Hepatocyte (in vitro differentiated cells): ENCODE data around the gene IRGC. TPM values are rescaled to one million over a fixed set of nuclear protein-coding genes. Genes with fewer than 3 reads are reported as not detected.

Experiments used
- DNase-seq: peaks from one replicate; pipeline ENCODE4 v3.0.0-alpha.2; 2016; ENCODE audit warnings: low spot score
- H2AFZ ChIP-seq: fragments of 200-600 bp; sonication (generic); 2 replicates; pipeline ENCODE4 v1.6.0; 2016; ENCODE audit warnings: antibody characterized with exemption, mild to moderate bottlenecking
- H3K27ac ChIP-seq: fragments of 200-600 bp; sonication (generic); 2 replicates; pipeline ENCODE4 v1.5.1; 2016; ENCODE audit warnings: mild to moderate bottlenecking
- H3K27me3 ChIP-seq: fragments of 200-600 bp; sonication (generic); 2 replicates; pipeline ENCODE4 v1.6.1; 2016
- H3K36me3 ChIP-seq: fragments of 200-600 bp; sonication (generic); replicated peaks from 2 replicates; pipeline ENCODE4 v1.5.1; 2016; ENCODE audit warnings: low read depth; ENCODE audit not compliant: insufficient read depth
- H3K4me1 ChIP-seq: fragments of 200-600 bp; sonication (generic); 2 replicates; pipeline ENCODE4 v1.5.1; 2016; ENCODE audit warnings: mild to moderate bottlenecking, moderate library complexity; ENCODE audit not compliant: insufficient read depth
- H3K4me2 ChIP-seq: fragments of 200-600 bp; sonication (generic); 2 replicates; pipeline ENCODE4 v1.6.0; 2016
- H3K4me3 ChIP-seq: fragments of 200-600 bp; sonication (generic); 2 replicates; pipeline ENCODE4 v1.5.1; 2016; ENCODE audit warnings: mild to moderate bottlenecking
- H3K79me2 ChIP-seq: fragments of 200-600 bp; sonication (generic); 2 replicates; pipeline ENCODE4 v1.6.0; 2017; ENCODE audit warnings: mild to moderate bottlenecking
- H3K9me2 ChIP-seq: fragments of 200-600 bp; sonication (generic); replicated peaks from 2 replicates; pipeline ENCODE4 v1.6.0; 2017; ENCODE audit warnings: mild to moderate bottlenecking; ENCODE audit not compliant: insufficient read depth
- H3K9me3 ChIP-seq: fragments of 200-600 bp; sonication (generic); 2 replicates; pipeline ENCODE4 v1.5.1; 2016; ENCODE audit warnings: low read depth, mild to moderate bottlenecking
- H4K20me1 ChIP-seq: fragments of 200-600 bp; sonication (generic); 2 replicates; pipeline ENCODE4 v1.6.0; 2016; ENCODE audit warnings: mild to moderate bottlenecking; ENCODE audit not compliant: insufficient read depth, poor library complexity, severe bottlenecking
- EZH2 ChIP-seq: fragments of 200-600 bp; sonication (generic); IDR thresholded peaks from 2 replicates; pipeline ENCODE4 v1.6.1; 2016; ENCODE audit warnings: antibody characterized with exemption, mild to moderate bottlenecking, borderline replicate concordance
- EZH2phosphoT487 ChIP-seq: fragments of 200-600 bp; sonication (generic); IDR thresholded peaks from one replicate; pipeline ENCODE4 v1.6.1; 2018; ENCODE audit warnings: antibody characterized with exemption, mild to moderate bottlenecking, low read depth, moderate library complexity; ENCODE audit not compliant: unreplicated experiment, severe bottlenecking
- WGBS: methylation state at CpG from one replicate; pipeline ENCODE4 v1.1.6; 2016; ENCODE audit warnings: low lambda C conversion rate; ENCODE audit errors: missing lambda C conversion rate; 5-methylcytosine and 5-hydroxymethylcytosine counted together
- polyA plus RNA-seq: library from polyadenylated mRNA; unstranded; fragments of >200 nt; fragmentation: Nextera tagmentation; extraction: Ambion mirVana; gene quantifications from 2 replicates; pipeline ENCODE4 v1.2.1, GENCODE V29; 2016
- total RNA-seq: library from RNA; depleted of rRNA; stranded (reverse); fragments of >200 nt; gene quantifications from 2 replicates; pipeline ENCODE4 v1.2.3, GENCODE V29; 2014
- TF ChIP-seq, protein P1 (sequence below): fragments of 200-600 bp; sonication (generic); IDR thresholded peaks from 2 replicates; pipeline ENCODE4 v1.5.1; 2016; ENCODE audit warnings: antibody characterized with exemption, mild to moderate bottlenecking; ENCODE audit not compliant: poor library complexity

IRGC gene
- total and polyA plus RNA-seq, 2 experiments from 2014 or later, result not detected

DNA sequence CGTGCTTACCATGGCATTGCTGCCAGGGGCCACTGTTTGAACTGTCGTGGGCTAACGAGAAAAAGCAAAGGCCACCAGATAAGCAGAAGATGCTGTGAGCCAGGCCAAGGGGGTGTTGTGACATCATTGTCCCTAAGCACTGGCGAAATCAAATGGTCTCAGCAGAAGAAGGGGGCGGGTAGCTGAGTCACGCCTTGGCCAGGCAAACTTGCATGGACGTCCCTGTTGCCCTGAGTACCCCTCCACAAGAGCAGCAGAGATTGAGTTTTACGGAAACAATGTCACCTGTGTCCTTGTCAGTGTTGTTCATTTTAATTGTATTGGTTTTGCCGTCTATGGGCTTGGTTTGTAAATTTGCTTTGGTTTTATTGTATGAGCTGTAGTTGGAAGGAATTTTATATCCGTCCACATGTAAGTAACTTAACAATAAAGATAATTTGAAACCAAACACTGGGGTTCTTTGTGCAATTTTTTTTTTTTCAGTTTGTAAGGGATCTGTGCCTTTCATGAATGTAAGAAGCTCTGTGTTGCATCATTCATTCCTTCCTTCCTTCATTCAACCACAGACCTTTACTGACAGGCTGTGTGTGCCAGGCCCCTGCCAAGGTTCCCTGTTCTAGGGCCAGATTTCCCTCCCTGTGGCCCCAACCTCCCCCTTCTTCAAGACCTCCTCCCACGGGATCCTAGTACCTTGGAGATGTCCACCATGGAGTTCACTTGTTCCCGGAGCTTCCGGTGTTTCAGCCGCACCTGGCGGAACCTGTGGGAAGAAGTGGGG is 52.6 kb downstream of the IRGC start:
- Histone ChIP-seq H3K9me3 (no peaks in the 10 kb centered on the region), H3K9me2 (no peaks in the 10 kb centered on the region), H3K27ac (peak overlapping the region; percentile 84), H3K4me3 (no peak overlapping the region), H3K27me3 (no peaks in the 10 kb centered on the region), H3K4me2 (no peak overlapping the region), H3K36me3 (no peaks in the 10 kb centered on the region), H2AFZ (no peak overlapping the region), H4K20me1 (no peaks in the 10 kb centered on the region), H3K4me1 (peaks cover 4% of the 10 kb centered on the region), H3K79me2 (no peaks in the 10 kb centered on the region)
- TF ChIP-seq EZH2 (no peak), EZH2phosphoT487 (no peak)
- TF ChIP-seq, protein P1, sequence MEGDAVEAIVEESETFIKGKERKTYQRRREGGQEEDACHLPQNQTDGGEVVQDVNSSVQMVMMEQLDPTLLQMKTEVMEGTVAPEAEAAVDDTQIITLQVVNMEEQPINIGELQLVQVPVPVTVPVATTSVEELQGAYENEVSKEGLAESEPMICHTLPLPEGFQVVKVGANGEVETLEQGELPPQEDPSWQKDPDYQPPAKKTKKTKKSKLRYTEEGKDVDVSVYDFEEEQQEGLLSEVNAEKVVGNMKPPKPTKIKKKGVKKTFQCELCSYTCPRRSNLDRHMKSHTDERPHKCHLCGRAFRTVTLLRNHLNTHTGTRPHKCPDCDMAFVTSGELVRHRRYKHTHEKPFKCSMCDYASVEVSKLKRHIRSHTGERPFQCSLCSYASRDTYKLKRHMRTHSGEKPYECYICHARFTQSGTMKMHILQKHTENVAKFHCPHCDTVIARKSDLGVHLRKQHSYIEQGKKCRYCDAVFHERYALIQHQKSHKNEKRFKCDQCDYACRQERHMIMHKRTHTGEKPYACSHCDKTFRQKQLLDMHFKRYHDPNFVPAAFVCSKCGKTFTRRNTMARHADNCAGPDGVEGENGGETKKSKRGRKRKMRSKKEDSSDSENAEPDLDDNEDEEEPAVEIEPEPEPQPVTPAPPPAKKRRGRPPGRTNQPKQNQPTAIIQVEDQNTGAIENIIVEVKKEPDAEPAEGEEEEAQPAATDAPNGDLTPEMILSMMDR, result no peak
- 72% methylated on average over 15 of the region's 15 CpGs for WGBS
- DNase-seq, result peak; percentile 55

DNA sequence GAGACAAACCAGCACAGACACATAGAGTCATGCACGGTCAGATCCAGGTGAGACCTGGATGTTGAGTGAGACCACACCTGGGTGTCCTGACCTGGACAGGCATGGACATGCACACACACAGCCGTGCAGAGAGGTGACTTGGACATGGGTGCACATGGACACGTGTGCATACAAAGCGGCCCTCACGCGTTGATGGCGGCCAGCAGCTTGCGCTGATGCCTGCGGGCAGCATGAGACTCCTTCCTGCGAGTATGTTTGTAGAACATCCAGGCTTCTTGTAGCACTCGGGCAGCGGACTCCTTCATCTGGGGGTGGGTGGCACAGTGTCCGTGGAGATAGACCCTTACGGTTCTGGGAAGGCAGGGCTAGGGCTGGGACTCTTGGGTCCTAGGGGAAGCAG is 53.4 kb downstream of the IRGC start:
- Histone ChIP-seq H3K4me3 (no peak overlapping the region), H3K27me3 (no peaks in the 10 kb centered on the region), H2AFZ (no peak overlapping the region), H4K20me1 (no peaks in the 10 kb centered on the region), H3K9me2 (no peaks in the 10 kb centered on the region), H3K4me2 (no peak overlapping the region), H3K9me3 (no peaks in the 10 kb centered on the region), H3K79me2 (no peaks in the 10 kb centered on the region), H3K36me3 (no peaks in the 10 kb centered on the region), H3K27ac (no peak overlapping the region), H3K4me1 (peaks cover 10% of the 10 kb centered on the region)
- 94% methylated on average over 14 of the region's 14 CpGs for WGBS
- no peak for DNase-seq
- no peak for TF ChIP-seq EZH2phosphoT487
- no peak for TF ChIP-seq EZH2
- TF ChIP-seq, protein P1, result no peak

Other genes with a start within 250 kb of the IRGC start
- 22.2 and 24.9 TPM in 2 replicates for gene PHLDB3, start 211.3 kb upstream of the IRGC start, total RNA-seq
- gene PHLDB3, start 211.3 kb upstream of the IRGC start, polyA plus RNA-seq, result 23.4 and 29.0 TPM in 2 replicates
- gene ETHE1, start 188.9 kb upstream of the IRGC start, total RNA-seq, result 42.1 and 49.9 TPM in 2 replicates
- gene ETHE1, start 188.9 kb upstream of the IRGC start, polyA plus RNA-seq, result 47.0 and 65.1 TPM in 2 replicates
- gene ZNF575, start 182.9 kb upstream of the IRGC start, total RNA-seq, result 0.84 TPM in 1 of 2 replicates, not detected in the other
- gene ZNF575, start 182.9 kb upstream of the IRGC start, polyA plus RNA-seq, result 3.1 and 6.8 TPM in 2 replicates
- gene XRCC1, start 140.5 kb upstream of the IRGC start, total RNA-seq, result 27.8 and 34.3 TPM in 2 replicates
- gene XRCC1, start 140.5 kb upstream of the IRGC start, polyA plus RNA-seq, result 27.3 and 27.8 TPM in 2 replicates
- gene PINLYP, start 140.3 kb upstream of the IRGC start, total RNA-seq, result 4.7 and 11.4 TPM in 2 replicates
- 4.5 and 4.6 TPM in 2 replicates for gene PINLYP, start 140.3 kb upstream of the IRGC start, polyA plus RNA-seq
- 26.0 and 26.2 TPM in 2 replicates for gene IRGQ, start 119.9 kb upstream of the IRGC start, total RNA-seq
- 9.6 and 14.4 TPM in 2 replicates for gene IRGQ, start 119.9 kb upstream of the IRGC start, polyA plus RNA-seq
- gene ZNF576, start 119.5 kb upstream of the IRGC start, total RNA-seq, result 12.8 and 16.2 TPM in 2 replicates
- 16.1 and 18.1 TPM in 2 replicates for gene ZNF576, start 119.5 kb upstream of the IRGC start, polyA plus RNA-seq
- 0.27 TPM in 1 of 2 replicates, not detected in the other for gene SRRM5, start 104.0 kb upstream of the IRGC start, total RNA-seq
- 0.24 and 0.79 TPM in 2 replicates for gene SRRM5, start 104.0 kb upstream of the IRGC start, polyA plus RNA-seq
- 35.9 and 40.2 TPM in 2 replicates for gene ZNF428, start 96.4 kb upstream of the IRGC start, total RNA-seq
- 73.9 and 74.9 TPM in 2 replicates for gene ZNF428, start 96.4 kb upstream of the IRGC start, polyA plus RNA-seq
- gene CADM4, start 76.2 kb upstream of the IRGC start, total RNA-seq, result 22.7 and 24.4 TPM in 2 replicates
- gene CADM4, start 76.2 kb upstream of the IRGC start, polyA plus RNA-seq, result 16.6 and 17.1 TPM in 2 replicates
- gene PLAUR, start 45.9 kb upstream of the IRGC start, total RNA-seq, result 25.0 and 28.0 TPM in 2 replicates
- 57.8 and 65.1 TPM in 2 replicates for gene PLAUR, start 45.9 kb upstream of the IRGC start, polyA plus RNA-seq
- 9.5 and 16.1 TPM in 2 replicates for gene SMG9, start 38.9 kb downstream of the IRGC start, total RNA-seq
- 34.9 and 39.7 TPM in 2 replicates for gene SMG9, start 38.9 kb downstream of the IRGC start, polyA plus RNA-seq
- gene KCNN4, start 64.9 kb downstream of the IRGC start, total RNA-seq, result 2.8 and 3.6 TPM in 2 replicates
- 5.4 and 8.3 TPM in 2 replicates for gene KCNN4, start 64.9 kb downstream of the IRGC start, polyA plus RNA-seq
- gene LYPD5, start 86.4 kb downstream of the IRGC start, total RNA-seq, result 0.20 and 1.8 TPM in 2 replicates
- gene LYPD5, start 86.4 kb downstream of the IRGC start, polyA plus RNA-seq, result 1.6 and 1.9 TPM in 2 replicates
- gene ZNF283, start 111.2 kb downstream of the IRGC start, total RNA-seq, result 7.6 and 10.7 TPM in 2 replicates
- gene ZNF283, start 111.2 kb downstream of the IRGC start, polyA plus RNA-seq, result 1.8 and 2.1 TPM in 2 replicates
- gene ZNF404, start 167.9 kb downstream of the IRGC start, total RNA-seq, result 4.9 and 5.2 TPM in 2 replicates
- gene ZNF404, start 167.9 kb downstream of the IRGC start, polyA plus RNA-seq, result 2.7 and 5.8 TPM in 2 replicates
- gene ZNF45, start 219.2 kb downstream of the IRGC start, total RNA-seq, result 10.3 and 10.6 TPM in 2 replicates
- gene ZNF45, start 219.2 kb downstream of the IRGC start, polyA plus RNA-seq, result 5.1 and 6.3 TPM in 2 replicates
- 7.1 and 8.2 TPM in 2 replicates for gene ZNF221, start 235.2 kb downstream of the IRGC start, total RNA-seq
- 1.1 and 2.7 TPM in 2 replicates for gene ZNF221, start 235.2 kb downstream of the IRGC start, polyA plus RNA-seq